ENCODE measurements around the gene SLC25A44. TPM values are rescaled to one million over a fixed set of nuclear protein-coding genes. Genes with fewer than 3 reads are reported as not detected.
A peak's percentile ranks its signal among the peaks of the same experiment; 100 is the strongest.

Gene SLC25A44
- total RNA-seq, 1 experiment from 2014 or later: 40.2 TPM

GRCh38 chr1:156160743-156161171 lies 33.1 kb upstream of the SLC25A44 start:
- H3K79me2 ChIP-seq (ENCODE audit: insufficient read depth, low read length): no peaks in the 10 kb centered on the region
- H3K9me3 ChIP-seq (ENCODE audit: control insufficient read depth, low read depth, low read length): no peaks in the 10 kb centered on the region
- no peaks in the 10 kb centered on the region for H3K9me3 Mint-ChIP-seq
- no peak overlapping the region for H3K23ac ChIP-seq (ENCODE audit: insufficient read length, low read depth, low read length)
- no peak overlapping the region for H2AFZ ChIP-seq (ENCODE audit: low read length)
- peak overlapping the region; percentile 54 to 72 for H3K4me3 Mint-ChIP-seq
- H3K56ac ChIP-seq (ENCODE audit: insufficient read length, low read depth, low read length): no peak overlapping the region
- H2BK15ac ChIP-seq (ENCODE audit: low read depth, low read length): no peak overlapping the region
- no peak overlapping the region for H4K5ac ChIP-seq (ENCODE audit: insufficient read length, low read depth, low read length)
- H3K9ac ChIP-seq (ENCODE audit: extremely low read depth, insufficient read length, low read length): no peak overlapping the region
- H3K27me3 ChIP-seq (ENCODE audit: insufficient read depth, low read length): no peaks in the 10 kb centered on the region
- H2BK5ac ChIP-seq (ENCODE audit: insufficient read length, low read length): no peak overlapping the region
- WGBS (ENCODE audit: extremely low coverage, insufficient read length, low lambda C conversion rate): no CpG with 5 or more reads among the region's 22 CpGs
- H2BK12ac ChIP-seq (ENCODE audit: insufficient read length, low read depth, low read length): no peak overlapping the region
- no peaks in the 10 kb centered on the region for H3K27me3 Mint-ChIP-seq (ENCODE audit: low read depth)
- peak overlapping the region; percentile 58 for H3K4me2 ChIP-seq (ENCODE audit: insufficient read depth, insufficient read length, low read length)
- no peak overlapping the region for H2BK20ac ChIP-seq (ENCODE audit: low read depth, low read length, poor library complexity, severe bottlenecking)
- no peak overlapping the region for H3K27ac ChIP-seq (ENCODE audit: insufficient read length, low read depth, low read length)
- H3K79me1 ChIP-seq (ENCODE audit: insufficient read depth, low read depth, low read length, poor library complexity, severe bottlenecking): no peaks in the 10 kb centered on the region
- H2AK5ac ChIP-seq (ENCODE audit: insufficient read length, low read length): no peak overlapping the region
- H2BK120ac ChIP-seq (ENCODE audit: low read depth, low read length, poor library complexity, severe bottlenecking): no peak overlapping the region
- H3K23me2 ChIP-seq (ENCODE audit: insufficient read length, low read depth, low read length, poor library complexity, severe bottlenecking): peaks cover 5% of the 10 kb centered on the region
- H3K4ac ChIP-seq (ENCODE audit: low read depth, low read length): no peak overlapping the region
- DNase-seq: peak; percentile 89
- H3K36me3 Mint-ChIP-seq (ENCODE audit: insufficient read depth in 1 of 3, low read depth in 3 of 3): peaks cover 0 to 28% (median 12%) of the 10 kb centered on the region in 3 experiments; a peak in 6 of 7 replicates
- H4K8ac ChIP-seq (replicated peaks; ENCODE audit: insufficient read length, low read depth, low read length): no peak overlapping the region
- H3K18ac ChIP-seq (ENCODE audit: insufficient read length, low read depth, low read length): no peak overlapping the region
- H3K4me1 ChIP-seq (ENCODE audit: insufficient read depth, low read length): no peaks in the 10 kb centered on the region; the same call in 1 of the 2 replicates
- H4K91ac ChIP-seq (ENCODE audit: insufficient read length, low read depth, low read length): no peak overlapping the region
- peaks cover 26% of the 10 kb centered on the region in 2 experiments for H3K4me1 Mint-ChIP-seq
- H3K14ac ChIP-seq (ENCODE audit: insufficient read depth, low read length): no peak overlapping the region
- peak overlapping the region in 2 of 3 experiments; percentile 14 to 73; a peak in 2 of 7 replicates for H3K27ac Mint-ChIP-seq
- no peak for TF ChIP-seq CTCF (conservative IDR thresholded peaks at IDR 0.05)
- H3T11ph ChIP-seq (ENCODE audit: low read length): no peak overlapping the region
- H4K20me1 ChIP-seq (ENCODE audit: control insufficient read depth, insufficient read depth, insufficient read length): no peaks in the 10 kb centered on the region

All from H9 (cell line).